Spleen (tissue), 7 donors: ENCODE data around the gene DNAH11.

Experiments used
- CTCF ChIP-seq, 11 experiments: fragments of 200-600 bp in 7 of 11; fragments of 450-650 bp in 4 of 11; sonication (generic) in 4 of 11; IDR thresholded peaks in 8 of 11; conservative IDR thresholded peaks in 3 of 11; 1 replicate in 7 of 11; 2 replicates in 4 of 11; pipeline versions ENCODE4 v1.4.0 to v1.8.0; 2016 to 2021; ENCODE audit warnings: antibody characterized with exemption in 11 of 11, inconsistent platforms in 4 of 11, mild to moderate bottlenecking in 1 of 11
- POLR2A ChIP-seq, 3 donors: fragments of 450-650 bp; IDR thresholded peaks; one replicate each; pipeline ENCODE4 v1.5.1; 2017; ENCODE audit warnings: antibody characterized with exemption in 3 of 3, mild to moderate bottlenecking in 1 of 3
- POLR2AphosphoS5 ChIP-seq, 3 donors: sonication (generic); formaldehyde crosslinking; IDR thresholded peaks; one replicate each; pipeline ENCODE4 v1.5.1; 2017; ENCODE audit warnings: antibody characterized with exemption in 3 of 3
- donor health status: DM: no; HTN: no; CAD: no; lungs with moderate emphysema.
- donor health status: DM: no; HTN: no; CAD: no.
- donor health status: DM: no; HTN: no; CAD: no.

DNA sequence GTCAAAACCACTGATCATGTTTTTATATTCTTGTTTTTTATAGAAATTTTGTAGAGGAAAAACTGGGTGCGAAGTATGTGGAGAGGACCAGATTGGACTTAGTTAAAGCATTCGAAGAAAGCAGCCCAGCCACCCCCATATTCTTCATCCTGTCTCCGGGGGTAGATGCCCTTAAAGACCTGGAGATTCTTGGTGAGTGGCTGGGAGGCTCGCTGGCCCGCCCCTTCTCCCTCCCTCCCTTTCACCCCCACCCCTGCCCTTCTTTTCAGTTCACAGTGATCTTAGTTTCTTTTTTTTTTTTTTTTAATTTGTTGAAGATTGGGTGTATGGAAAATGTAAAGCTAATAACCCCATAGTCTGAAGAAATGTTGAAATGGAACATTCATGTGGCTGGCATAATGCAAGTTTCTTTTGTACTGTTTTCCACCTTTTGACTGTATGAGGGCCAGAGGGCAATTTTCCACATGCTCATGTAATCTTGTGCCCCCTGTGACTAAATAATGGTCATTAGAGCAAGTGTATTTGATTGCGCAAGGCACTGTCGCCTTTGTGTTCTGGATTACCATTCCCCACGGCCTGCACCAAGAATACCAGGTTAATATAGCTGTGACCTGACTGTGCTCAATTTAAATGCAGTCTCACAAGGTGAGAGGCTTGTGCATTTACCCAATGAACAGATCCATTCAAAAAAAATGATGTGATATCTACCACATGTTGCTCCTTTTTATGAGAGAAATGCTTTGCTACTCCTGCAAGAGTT, 325.2 kb downstream of the DNAH11 start:
- TF ChIP-seq CTCF (IDR thresholded peaks at IDR 0.05 in 8 of 11, conservative IDR thresholded peaks at IDR 0.05 in 3 of 11) (no peak), POLR2A (IDR thresholded peaks at IDR 0.05) (no peak), POLR2AphosphoS5 (IDR thresholded peaks at IDR 0.05) (no peak)
